SK-N-MC (cell line): ENCODE results near the gene SLC26A9.

Experiments used
- EZH2 ChIP-seq: fragments of 200-600 bp; sonication (generic); IDR thresholded peaks from one replicate; pipeline ENCODE4 v1.6.1; 2017; ENCODE audit warnings: antibody characterized with exemption
- FOXP2 ChIP-seq: optimal IDR thresholded peaks from 2 replicates; pipeline ENCODE3; 2011; ENCODE audit warnings: mild to moderate bottlenecking, moderate library complexity; ENCODE audit not compliant: insufficient read depth; ENCODE audit errors: extremely low read length, control extremely low read depth
- POLR2AphosphoS5 ChIP-seq: IDR thresholded peaks from 2 replicates; pipeline ENCODE4 v1.6.1; 2012; ENCODE audit warnings: mild to moderate bottlenecking, low read depth, low read length, borderline replicate concordance

GRCh38 chr1:205935869-205936268 lies 7.4 kb downstream of the SLC26A9 start:
- no peak for TF ChIP-seq POLR2AphosphoS5
- TF ChIP-seq EZH2 = no peak
- TF ChIP-seq FOXP2 = no peak
